HepG2 (cell line): ENCODE data around the gene NR2F6. TPM values are rescaled to one million over a fixed set of nuclear protein-coding genes. Genes with fewer than 3 reads are reported as not detected.

Source experiments
- ATAD3A ChIP-seq: sonication (generic); formaldehyde crosslinking; IDR thresholded peaks from 2 replicates; pipeline ENCODE4 v1.4.0; 2020; ENCODE audit warnings: missing genetic modification reagents
- BCL6 ChIP-seq: IDR thresholded peaks from 2 replicates; pipeline ENCODE4 v1.6.1; 2016; ENCODE audit warnings: missing genetic modification reagents, missing compliant biosample characterization
- DNMT1 ChIP-seq: sonication (generic); formaldehyde crosslinking; IDR thresholded peaks from 2 replicates; pipeline ENCODE4 v1.5.1; 2020; ENCODE audit warnings: mild to moderate bottlenecking, missing genetic modification reagents
- DPF2 ChIP-seq: sonication (generic); formaldehyde crosslinking; IDR thresholded peaks from 2 replicates; pipeline ENCODE4 v1.4.0; 2020; ENCODE audit warnings: mild to moderate bottlenecking, low read depth, missing genetic modification reagents, borderline replicate concordance
- ETS1 ChIP-seq: sonication (generic); formaldehyde crosslinking; IDR thresholded peaks from 2 replicates; pipeline ENCODE4 v1.4.0; 2020; ENCODE audit warnings: missing genetic modification reagents
- IRF2 ChIP-seq: IDR thresholded peaks from 2 replicates; pipeline ENCODE4 v1.6.1; 2018; ENCODE audit warnings: missing genetic modification reagents, missing compliant biosample characterization
- KDM5A ChIP-seq: fragments of 200-600 bp; sonication (generic); IDR thresholded peaks from 2 replicates; pipeline ENCODE4 v1.7.0; 2018; ENCODE audit warnings: antibody characterized with exemption, mild to moderate bottlenecking, low read length, borderline replicate concordance
- MAFG ChIP-seq: sonication (generic); formaldehyde crosslinking; IDR thresholded peaks from 2 replicates; pipeline ENCODE4 v1.5.1; 2020; ENCODE audit warnings: mild to moderate bottlenecking, missing genetic modification reagents
- MBD4 ChIP-seq: IDR thresholded peaks from 2 replicates; pipeline ENCODE4 v1.6.1; 2012; ENCODE audit warnings: low read length, inconsistent platforms, borderline replicate concordance
- PRMT3 ChIP-seq: sonication (generic); formaldehyde crosslinking; IDR thresholded peaks from 2 replicates; pipeline ENCODE4 v1.8.1; 2022; ENCODE audit warnings: low read depth, mild to moderate bottlenecking, moderate library complexity, missing genetic modification reagents, borderline replicate concordance
- SIN3B ChIP-seq: fragments of 150-350 bp; IDR thresholded peaks from 2 replicates; pipeline ENCODE4 v1.6.1; 2014; ENCODE audit warnings: low read length
- SNAI1 ChIP-seq: sonication (generic); formaldehyde crosslinking; IDR thresholded peaks from 2 replicates; pipeline ENCODE4 v1.5.0; 2020; ENCODE audit warnings: mild to moderate bottlenecking, missing genetic modification reagents, borderline replicate concordance
- TP53 ChIP-seq: sonication (generic); formaldehyde crosslinking; conservative IDR thresholded peaks from 2 replicates; pipeline ENCODE4 v1.4.0; 2020; ENCODE audit warnings: missing genetic modification reagents
- ZBTB42 ChIP-seq: sonication (generic); formaldehyde crosslinking; IDR thresholded peaks from 2 replicates; pipeline ENCODE4 v1.5.0; 2020; ENCODE audit warnings: mild to moderate bottlenecking, missing genetic modification reagents
- ZBTB7A ChIP-seq: sonication (generic); formaldehyde crosslinking; IDR thresholded peaks from 2 replicates; pipeline ENCODE4 v1.8.0; 2022; ENCODE audit warnings: mild to moderate bottlenecking, missing genetic modification reagents
- ZNF234 ChIP-seq: sonication (generic); formaldehyde crosslinking; conservative IDR thresholded peaks from 2 replicates; pipeline ENCODE4 v1.5.1; 2020; ENCODE audit warnings: mild to moderate bottlenecking, missing genetic modification reagents
- ZNF282 ChIP-seq: fragments of 450-650 bp; IDR thresholded peaks from 2 replicates; pipeline ENCODE4 v1.6.1; 2018; ENCODE audit not compliant: partially characterized antibody
- ZNF724P ChIP-seq: sonication (generic); formaldehyde crosslinking; IDR thresholded peaks from 2 replicates; pipeline ENCODE4 v1.8.0; 2022; ENCODE audit warnings: missing genetic modification reagents, borderline replicate concordance
- ZNF841 ChIP-seq: sonication (generic); formaldehyde crosslinking; IDR thresholded peaks from 2 replicates; pipeline ENCODE4 v1.8.1; 2023; ENCODE audit warnings: missing genetic modification reagents, borderline replicate concordance
- ZNF878 ChIP-seq: sonication (generic); formaldehyde crosslinking; IDR thresholded peaks from 2 replicates; pipeline ENCODE4 v1.8.1; 2023; ENCODE audit warnings: mild to moderate bottlenecking, missing genetic modification reagents, moderate library complexity
- polyA plus RNA-seq, 8 experiments: library from polyadenylated mRNA; depleted of rRNA in 3 of 8; stranded (reverse) in 7 of 8; unstranded in 1 of 8; fragments of >200 nt; fragmentation: Illumina TruSeq in 4 of 8; extraction: Trizol in 4 of 8; gene quantifications; 2 replicates each; pipeline versions ENCODE4 v1.2.1 to v1.2.3, GENCODE V29; 2011 to 2016; ENCODE audit warnings: low read depth in 4 of 8, missing spikeins in 1 of 8, mixed read lengths in 1 of 8; ENCODE audit not compliant: insufficient read depth in 1 of 8
- total RNA-seq, 5 experiments: library from RNA; depleted of rRNA; stranded (reverse); fragments of >200 nt; fragmentation: Illumina TruSeq; extraction: Trizol; gene quantifications; 2 replicates each; pipeline ENCODE4 v1.2.3, GENCODE V29; 2016; ENCODE audit warnings: low read depth in 1 of 5
- TF ChIP-seq, protein P1 (sequence below): sonication (generic); formaldehyde crosslinking; IDR thresholded peaks from 2 replicates; pipeline ENCODE4 v1.4.0; 2020; ENCODE audit warnings: missing genetic modification reagents
- TF ChIP-seq, protein P2 (sequence below): sonication (generic); formaldehyde crosslinking; conservative IDR thresholded peaks from 2 replicates; pipeline ENCODE4 v1.4.0; 2020; ENCODE audit warnings: missing genetic modification reagents
- TF ChIP-seq, protein P3 (sequence below): sonication (generic); formaldehyde crosslinking; IDR thresholded peaks from 2 replicates; pipeline ENCODE4 v1.8.1; 2023; ENCODE audit warnings: mild to moderate bottlenecking, inconsistent platforms, moderate library complexity, missing genetic modification reagents, borderline replicate concordance

NR2F6 gene
- total and polyA plus RNA-seq, 2 of the 13 experiments (the other 11 are each of a cell fraction or from before 2014, with no cell fraction given): 30.9 to 72.4 TPM

GRCh38 chr19:17244618-17245534, 843 bp downstream of the NR2F6 start (continued):
- TF ChIP-seq, protein P1, sequence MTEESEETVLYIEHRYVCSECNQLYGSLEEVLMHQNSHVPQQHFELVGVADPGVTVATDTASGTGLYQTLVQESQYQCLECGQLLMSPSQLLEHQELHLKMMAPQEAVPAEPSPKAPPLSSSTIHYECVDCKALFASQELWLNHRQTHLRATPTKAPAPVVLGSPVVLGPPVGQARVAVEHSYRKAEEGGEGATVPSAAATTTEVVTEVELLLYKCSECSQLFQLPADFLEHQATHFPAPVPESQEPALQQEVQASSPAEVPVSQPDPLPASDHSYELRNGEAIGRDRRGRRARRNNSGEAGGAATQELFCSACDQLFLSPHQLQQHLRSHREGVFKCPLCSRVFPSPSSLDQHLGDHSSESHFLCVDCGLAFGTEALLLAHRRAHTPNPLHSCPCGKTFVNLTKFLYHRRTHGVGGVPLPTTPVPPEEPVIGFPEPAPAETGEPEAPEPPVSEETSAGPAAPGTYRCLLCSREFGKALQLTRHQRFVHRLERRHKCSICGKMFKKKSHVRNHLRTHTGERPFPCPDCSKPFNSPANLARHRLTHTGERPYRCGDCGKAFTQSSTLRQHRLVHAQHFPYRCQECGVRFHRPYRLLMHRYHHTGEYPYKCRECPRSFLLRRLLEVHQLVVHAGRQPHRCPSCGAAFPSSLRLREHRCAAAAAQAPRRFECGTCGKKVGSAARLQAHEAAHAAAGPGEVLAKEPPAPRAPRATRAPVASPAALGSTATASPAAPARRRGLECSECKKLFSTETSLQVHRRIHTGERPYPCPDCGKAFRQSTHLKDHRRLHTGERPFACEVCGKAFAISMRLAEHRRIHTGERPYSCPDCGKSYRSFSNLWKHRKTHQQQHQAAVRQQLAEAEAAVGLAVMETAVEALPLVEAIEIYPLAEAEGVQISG (CRISPR knock-in tag): 0 out of 2 replicates have a peak, but pooled peaks have one; percentile 6
- TF ChIP-seq DNMT1 (CRISPR knock-in tag) (no peak; the same call in 1 of the 2 replicates), TP53 (CRISPR knock-in tag) (no peak), SIN3B (no peak), ZNF724P (CRISPR knock-in tag) (no peak), ZNF282 (no peak), ZBTB7A (CRISPR knock-in tag) (peak; percentile 58; the same call in 1 of the 2 replicates), ATAD3A (CRISPR knock-in tag) (no peak), ETS1 (CRISPR knock-in tag) (no peak), ZBTB42 (no peak), MBD4 (no peak), KDM5A (no peak), DPF2 (CRISPR knock-in tag) (peak; percentile 20; the same call in 1 of the 2 replicates), BCL6 (CRISPR knock-in tag) (no peak), IRF2 (no peak), MAFG (CRISPR knock-in tag) (no peak), ZNF234 (CRISPR knock-in tag) (no peak), PRMT3 (no peak), ZNF878 (no peak), ZNF841 (CRISPR knock-in tag) (no peak), SNAI1 (CRISPR knock-in tag) (no peak)
- TF ChIP-seq, protein P2, sequence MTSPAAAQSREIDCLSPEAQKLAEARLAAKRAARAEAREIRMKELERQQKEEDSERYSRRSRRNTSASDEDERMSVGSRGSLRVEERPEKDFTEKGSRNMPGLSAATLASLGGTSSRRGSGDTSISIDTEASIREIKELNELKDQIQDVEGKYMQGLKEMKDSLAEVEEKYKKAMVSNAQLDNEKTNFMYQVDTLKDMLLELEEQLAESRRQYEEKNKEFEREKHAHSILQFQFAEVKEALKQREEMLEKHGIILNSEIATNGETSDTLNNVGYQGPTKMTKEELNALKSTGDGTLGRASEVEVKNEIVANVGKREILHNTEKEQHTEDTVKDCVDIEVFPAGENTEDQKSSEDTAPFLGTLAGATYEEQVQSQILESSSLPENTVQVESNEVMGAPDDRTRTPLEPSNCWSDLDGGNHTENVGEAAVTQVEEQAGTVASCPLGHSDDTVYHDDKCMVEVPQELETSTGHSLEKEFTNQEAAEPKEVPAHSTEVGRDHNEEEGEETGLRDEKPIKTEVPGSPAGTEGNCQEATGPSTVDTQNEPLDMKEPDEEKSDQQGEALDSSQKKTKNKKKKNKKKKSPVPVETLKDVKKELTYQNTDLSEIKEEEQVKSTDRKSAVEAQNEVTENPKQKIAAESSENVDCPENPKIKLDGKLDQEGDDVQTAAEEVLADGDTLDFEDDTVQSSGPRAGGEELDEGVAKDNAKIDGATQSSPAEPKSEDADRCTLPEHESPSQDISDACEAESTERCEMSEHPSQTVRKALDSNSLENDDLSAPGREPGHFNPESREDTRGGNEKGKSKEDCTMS (CRISPR knock-in tag): no peak
- TF ChIP-seq, protein P3, sequence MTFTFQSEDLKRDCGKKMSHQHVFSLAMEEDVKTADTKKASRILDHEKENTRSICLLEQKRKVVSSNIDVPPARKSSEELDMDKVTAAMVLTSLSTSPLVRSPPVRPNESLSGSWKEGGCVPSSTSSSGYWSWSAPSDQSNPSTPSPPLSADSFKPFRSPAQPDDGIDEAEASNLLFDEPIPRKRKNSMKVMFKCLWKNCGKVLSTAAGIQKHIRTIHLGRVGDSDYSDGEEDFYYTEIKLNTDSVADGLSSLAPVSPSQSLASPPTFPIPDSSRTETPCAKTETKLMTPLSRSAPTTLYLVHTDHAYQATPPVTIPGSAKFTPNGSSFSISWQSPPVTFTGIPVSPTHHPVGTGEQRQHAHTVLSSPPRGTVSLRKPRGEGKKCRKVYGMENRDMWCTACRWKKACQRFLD (CRISPR knock-in tag): no peak
